HG02885 (cell line): ENCODE results near the gene RAB23.

ENCODE experiments used
- ATAC-seq: cut with Tn5 transposase; IDR thresholded peaks from one replicate; pipeline ENCODE4 v1.9.1; 2021; ENCODE audit warnings: mild to moderate bottlenecking; ENCODE audit not compliant: unreplicated experiment, poor library complexity

Gene RAB23

DNA sequence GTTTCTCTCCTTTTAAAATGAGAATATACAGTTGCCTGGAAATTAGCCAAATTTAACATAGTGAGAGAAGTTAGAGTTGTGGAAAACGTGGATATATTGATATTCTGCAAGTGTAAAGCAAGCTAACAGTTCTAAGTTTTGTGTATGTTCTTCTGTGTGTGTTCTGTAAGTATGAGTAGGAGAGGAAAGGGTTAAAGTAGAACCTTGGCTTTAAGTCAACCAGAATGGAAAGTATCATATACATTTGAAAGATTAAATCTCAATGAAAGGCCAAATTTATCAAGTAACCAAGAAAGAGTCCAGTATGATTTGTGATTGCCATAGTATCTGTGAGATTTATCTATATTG, 80.0 kb downstream of the RAB23 start:
- ATAC-seq = no peak

DNA sequence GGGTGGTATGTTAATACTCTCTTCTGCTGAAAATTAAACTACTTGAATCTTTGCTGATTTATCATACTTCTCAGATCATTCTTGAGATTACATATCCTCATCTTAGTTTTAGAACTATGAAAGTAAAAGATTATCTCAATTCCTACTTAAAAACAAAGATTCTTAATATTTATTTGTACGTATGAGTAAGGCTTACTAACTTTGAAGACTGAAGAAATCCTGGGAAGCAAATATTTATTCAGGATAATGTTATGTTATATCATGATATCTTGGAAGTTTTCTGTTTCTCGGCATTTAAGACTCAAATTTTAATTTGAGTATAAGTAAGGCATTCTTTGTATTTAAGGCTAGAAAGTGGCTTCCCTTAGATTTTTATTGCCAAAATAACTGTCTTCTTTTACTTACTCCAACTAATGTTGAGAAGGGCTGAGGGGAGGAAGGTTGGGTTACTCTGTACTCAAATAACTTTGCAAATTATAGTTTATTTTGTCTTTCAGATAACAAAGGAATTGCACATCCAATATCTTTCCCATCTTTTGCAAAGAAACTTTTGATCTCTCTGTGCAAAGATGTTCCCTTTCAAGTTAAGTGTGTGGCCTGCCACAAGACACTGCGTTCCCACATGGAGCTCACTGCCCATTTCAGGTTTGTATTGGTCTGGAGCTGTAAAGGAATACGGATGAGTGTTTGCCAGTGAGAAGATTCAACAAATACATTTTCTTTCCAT, 80.5 kb downstream of the RAB23 start:
- no peak for ATAC-seq

DNA sequence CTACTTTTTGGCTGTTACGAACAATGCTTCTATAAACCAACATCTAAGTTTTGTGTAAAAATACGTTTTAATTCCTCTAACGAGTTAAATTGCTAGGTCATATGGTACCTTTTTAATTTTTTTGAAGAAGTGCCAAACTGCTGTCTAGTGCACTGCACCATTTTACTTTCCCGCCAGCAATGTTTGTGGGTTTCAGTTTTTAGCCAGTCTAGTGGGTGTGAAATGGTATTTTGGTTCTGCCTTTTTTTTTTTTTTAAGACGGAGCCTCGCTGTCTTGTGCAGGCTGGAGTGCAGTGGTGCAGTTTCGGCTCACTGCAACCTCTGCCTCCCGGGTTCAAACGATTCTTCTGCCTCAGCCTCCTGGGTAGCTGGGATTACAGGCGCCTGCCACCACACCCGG, 84.1 kb downstream of the RAB23 start:
- ATAC-seq = no peak

GRCh38 chr6:57137350-57137749, 84.8 kb downstream of the RAB23 start:
- no peak for ATAC-seq
